C4-2B (cell line): ENCODE results near the gene GRM4.

Experiments
- ZFX ChIP-seq: fragments of 450-650 bp; IDR thresholded peaks from 2 replicates; pipeline ENCODE4 v1.6.1; 2017
- TF ChIP-seq, protein P1 (sequence below): fragments of 450-650 bp; conservative IDR thresholded peaks from 2 replicates; pipeline ENCODE4 v1.5.1; 2017; ENCODE audit warnings: mild to moderate bottlenecking

DNA sequence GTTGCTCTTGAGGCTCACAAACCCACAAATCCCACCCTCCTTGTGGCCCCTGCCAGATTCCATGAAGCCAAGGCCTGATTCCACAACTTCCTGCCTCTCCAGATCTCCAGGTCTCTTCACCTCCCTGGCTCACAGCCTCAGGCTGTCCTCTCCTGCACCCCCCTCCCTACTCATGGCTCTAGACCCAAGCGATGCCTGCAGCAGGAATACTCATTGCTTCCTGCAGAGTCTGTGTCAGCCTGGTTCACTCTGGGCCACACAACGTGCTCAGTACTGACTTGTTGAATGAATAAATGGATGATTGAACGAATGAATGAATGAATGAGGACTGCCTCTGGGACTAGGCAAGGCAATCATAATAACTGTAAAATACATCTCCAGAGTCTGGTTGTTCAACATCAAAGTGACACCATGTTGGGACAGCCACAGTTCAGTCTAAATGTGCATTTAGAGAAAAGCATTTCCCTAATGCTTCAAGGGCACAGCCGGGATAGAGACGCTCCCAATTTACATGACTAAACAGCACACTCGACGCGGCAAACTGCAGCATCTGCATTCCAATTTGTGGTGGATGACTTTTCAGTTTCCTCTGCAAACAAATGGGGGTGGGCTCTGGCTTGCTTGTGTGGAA lies 139.9 kb downstream of the GRM4 start:
- TF ChIP-seq, protein P1, sequence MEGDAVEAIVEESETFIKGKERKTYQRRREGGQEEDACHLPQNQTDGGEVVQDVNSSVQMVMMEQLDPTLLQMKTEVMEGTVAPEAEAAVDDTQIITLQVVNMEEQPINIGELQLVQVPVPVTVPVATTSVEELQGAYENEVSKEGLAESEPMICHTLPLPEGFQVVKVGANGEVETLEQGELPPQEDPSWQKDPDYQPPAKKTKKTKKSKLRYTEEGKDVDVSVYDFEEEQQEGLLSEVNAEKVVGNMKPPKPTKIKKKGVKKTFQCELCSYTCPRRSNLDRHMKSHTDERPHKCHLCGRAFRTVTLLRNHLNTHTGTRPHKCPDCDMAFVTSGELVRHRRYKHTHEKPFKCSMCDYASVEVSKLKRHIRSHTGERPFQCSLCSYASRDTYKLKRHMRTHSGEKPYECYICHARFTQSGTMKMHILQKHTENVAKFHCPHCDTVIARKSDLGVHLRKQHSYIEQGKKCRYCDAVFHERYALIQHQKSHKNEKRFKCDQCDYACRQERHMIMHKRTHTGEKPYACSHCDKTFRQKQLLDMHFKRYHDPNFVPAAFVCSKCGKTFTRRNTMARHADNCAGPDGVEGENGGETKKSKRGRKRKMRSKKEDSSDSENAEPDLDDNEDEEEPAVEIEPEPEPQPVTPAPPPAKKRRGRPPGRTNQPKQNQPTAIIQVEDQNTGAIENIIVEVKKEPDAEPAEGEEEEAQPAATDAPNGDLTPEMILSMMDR, result no peak
- no peak for TF ChIP-seq ZFX
